OCI-LY3 (cell line): ENCODE data around the gene SYDE1.

Experiments
- H2AFZ ChIP-seq: fragments of 200-600, 300-600 bp; shearing (Covaris generic); 2 replicates; pipeline ENCODE4 v1.6.0; 2014; ENCODE audit warnings: antibody characterized with exemption, low read depth, low read length
- H3K27ac ChIP-seq: fragments of 200-600, 300-600 bp; sonication (generic); 2 replicates; pipeline ENCODE4 v1.5.1; 2014; ENCODE audit warnings: mild to moderate bottlenecking, low read length, moderate library complexity, mixed read lengths
- H3K27me3 ChIP-seq: fragments of 200-600, 300-600 bp; sonication (generic); 2 replicates; pipeline ENCODE4 v1.6.1; 2014; ENCODE audit warnings: low read depth, low read length, mixed read lengths
- H3K36me3 ChIP-seq: fragments of 200-600, 300-600 bp; sonication (generic); replicated peaks from 2 replicates; pipeline ENCODE3; 2014; ENCODE audit warnings: low read depth, low read length, mixed read lengths
- H3K4me1 ChIP-seq: fragments of 300-600, 200-600 bp; sonication (generic); 2 replicates; pipeline ENCODE4 v1.6.1; 2014; ENCODE audit warnings: low read length, mixed read lengths
- H3K4me2 ChIP-seq: fragments of 200-600, 300-600 bp; sonication (generic); 2 replicates; pipeline ENCODE4 v1.6.1; 2014; ENCODE audit warnings: low read length, mixed read lengths
- H3K4me3 ChIP-seq: fragments of 300-600, 200-600 bp; sonication (generic); 2 replicates; pipeline ENCODE4 v1.5.1; 2014; ENCODE audit warnings: antibody characterized with exemption, mild to moderate bottlenecking, low read length, moderate library complexity
- H3K79me2 ChIP-seq: fragments of 300-600, 200-600 bp; shearing (Covaris generic); 2 replicates; pipeline ENCODE4 v1.6.1; 2014; ENCODE audit warnings: mild to moderate bottlenecking, low read length, mixed read lengths
- H3K9ac ChIP-seq: fragments of 300-600, 200-600 bp; shearing (Covaris generic); 2 replicates; pipeline ENCODE4 v1.6.0; 2014; ENCODE audit warnings: mild to moderate bottlenecking, low read length, moderate library complexity
- H3K9me3 ChIP-seq: fragments of 200-600, 300-600 bp; shearing (Covaris generic); 2 replicates; pipeline ENCODE4 v1.6.1; 2014; ENCODE audit warnings: low read length, mixed read lengths; ENCODE audit not compliant: insufficient read depth
- H4K20me1 ChIP-seq: fragments of 200-600, 300-600 bp; sonication (generic); 2 replicates; pipeline ENCODE4 v1.6.1; 2016; ENCODE audit warnings: low read length, mixed read lengths; ENCODE audit not compliant: insufficient read depth
- CTCF ChIP-seq: fragments of 200-600, 300-600 bp; sonication (generic); IDR thresholded peaks from 2 replicates; pipeline ENCODE4 v1.5.1; 2014; ENCODE audit warnings: antibody characterized with exemption, low read length, low read depth
- EZH2phosphoT487 ChIP-seq: fragments of 200-600 bp; shearing (Covaris generic); IDR thresholded peaks from 2 replicates; pipeline ENCODE4 v1.6.1; 2018; ENCODE audit warnings: antibody characterized with exemption, mixed run types, low read depth

Gene SYDE1

GRCh38 chr19:15129856-15130585 is 22.8 kb downstream of the SYDE1 start:
- H3K4me3 ChIP-seq, result no peak overlapping the region
- no peak overlapping the region for H3K27ac ChIP-seq
- H3K36me3 ChIP-seq, result no peaks in the 10 kb centered on the region
- H3K4me2 ChIP-seq, result no peak overlapping the region
- H2AFZ ChIP-seq, result no peak overlapping the region
- no peak overlapping the region for H3K9ac ChIP-seq
- H3K9me3 ChIP-seq, result no peaks in the 10 kb centered on the region
- H4K20me1 ChIP-seq, result no peaks in the 10 kb centered on the region
- H3K79me2 ChIP-seq, result no peaks in the 10 kb centered on the region; the same call in 1 of the 2 replicates
- peaks cover 6% of the 10 kb centered on the region; the same call in 1 of the 2 replicates for H3K4me1 ChIP-seq
- TF ChIP-seq EZH2phosphoT487 (no peak), CTCF (no peak)
- H3K27me3 ChIP-seq, result no peaks in the 10 kb centered on the region

GRCh38 chr19:15136234-15136954 is 29.2 kb downstream of the SYDE1 start:
- Histone ChIP-seq H3K4me2 (no peak overlapping the region), H3K79me2 (no peaks in the 10 kb centered on the region)

GRCh38 chr19:15137777-15138176 is 30.6 kb downstream of the SYDE1 start:
- Histone ChIP-seq H3K4me1 (no peaks in the 10 kb centered on the region), H3K27me3 (peaks cover 13% of the 10 kb centered on the region; the same call in 1 of the 2 replicates), H3K4me2 (no peak overlapping the region), H3K4me3 (no peak overlapping the region), H3K9ac (no peak overlapping the region), H3K27ac (no peak overlapping the region), H2AFZ (no peak overlapping the region), H3K79me2 (no peaks in the 10 kb centered on the region), H4K20me1 (no peaks in the 10 kb centered on the region), H3K9me3 (peaks cover 9% of the 10 kb centered on the region; the same call in 1 of the 2 replicates), H3K36me3 (no peaks in the 10 kb centered on the region)
- TF ChIP-seq EZH2phosphoT487, result no peak
- no peak for TF ChIP-seq CTCF

More at GRCh38 chr19:15136234-15136954, 29.2 kb downstream of the SYDE1 start:
- Histone ChIP-seq H2AFZ (no peak overlapping the region), H3K9me3 (peaks cover 9% of the 10 kb centered on the region; the same call in 1 of the 2 replicates), H3K4me1 (no peaks in the 10 kb centered on the region), H3K4me3 (no peak overlapping the region), H4K20me1 (no peaks in the 10 kb centered on the region), H3K27me3 (peaks cover 13% of the 10 kb centered on the region; the same call in 1 of the 2 replicates), H3K9ac (no peak overlapping the region), H3K27ac (no peak overlapping the region), H3K36me3 (no peaks in the 10 kb centered on the region)
- TF ChIP-seq CTCF, result no peak
- TF ChIP-seq EZH2phosphoT487, result no peak

- H3K79me2 ChIP-seq, result no peaks in the 10 kb centered on the region
- no peak overlapping the region for H3K27ac ChIP-seq
- H3K9me3 ChIP-seq, result peaks cover 9% of the 10 kb centered on the region; the same call in 1 of the 2 replicates
- no peaks in the 10 kb centered on the region for H4K20me1 ChIP-seq
- H3K4me2 ChIP-seq, result no peak overlapping the region
- H3K4me3 ChIP-seq, result no peak overlapping the region
- no peak for TF ChIP-seq CTCF
- no peak for TF ChIP-seq EZH2phosphoT487
- H2AFZ ChIP-seq, result no peak overlapping the region
- H3K4me1 ChIP-seq, result no peaks in the 10 kb centered on the region
- H3K36me3 ChIP-seq, result no peaks in the 10 kb centered on the region
- H3K27me3 ChIP-seq, result peaks cover 13% of the 10 kb centered on the region; the same call in 1 of the 2 replicates
- H3K9ac ChIP-seq, result no peak overlapping the region
Observed at GRCh38 chr19:15138427-15138826, 31.2 kb downstream of the SYDE1 start.
